LNCAP (cell line): ENCODE results near the gene ITGA1.

Experiments
- TF ChIP-seq, protein P1 (sequence below): fragments of 450-650 bp; IDR thresholded peaks from 2 replicates; pipeline ENCODE4 v1.5.1; 2017; ENCODE audit warnings: mild to moderate bottlenecking

Gene ITGA1

DNA sequence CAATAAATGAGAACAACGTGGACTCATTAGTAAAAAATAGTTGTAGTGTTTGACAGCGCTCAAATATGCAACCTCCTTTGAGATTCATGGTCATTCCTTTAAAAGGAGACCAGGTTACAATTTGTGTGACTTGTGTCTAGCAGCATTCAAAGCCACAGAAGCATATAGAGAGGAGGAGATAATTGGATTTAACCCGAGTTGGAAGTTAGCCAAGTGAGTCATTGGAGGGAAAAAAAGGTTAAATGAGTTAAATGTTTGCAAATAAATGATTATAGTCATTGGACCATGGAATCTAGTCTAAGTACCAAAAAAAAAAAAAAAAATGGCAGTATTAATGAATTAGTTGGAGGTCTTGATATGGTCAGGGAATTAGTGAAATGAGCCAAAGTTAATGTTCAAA is 90.9 kb downstream of the ITGA1 start:
- TF ChIP-seq, protein P1, sequence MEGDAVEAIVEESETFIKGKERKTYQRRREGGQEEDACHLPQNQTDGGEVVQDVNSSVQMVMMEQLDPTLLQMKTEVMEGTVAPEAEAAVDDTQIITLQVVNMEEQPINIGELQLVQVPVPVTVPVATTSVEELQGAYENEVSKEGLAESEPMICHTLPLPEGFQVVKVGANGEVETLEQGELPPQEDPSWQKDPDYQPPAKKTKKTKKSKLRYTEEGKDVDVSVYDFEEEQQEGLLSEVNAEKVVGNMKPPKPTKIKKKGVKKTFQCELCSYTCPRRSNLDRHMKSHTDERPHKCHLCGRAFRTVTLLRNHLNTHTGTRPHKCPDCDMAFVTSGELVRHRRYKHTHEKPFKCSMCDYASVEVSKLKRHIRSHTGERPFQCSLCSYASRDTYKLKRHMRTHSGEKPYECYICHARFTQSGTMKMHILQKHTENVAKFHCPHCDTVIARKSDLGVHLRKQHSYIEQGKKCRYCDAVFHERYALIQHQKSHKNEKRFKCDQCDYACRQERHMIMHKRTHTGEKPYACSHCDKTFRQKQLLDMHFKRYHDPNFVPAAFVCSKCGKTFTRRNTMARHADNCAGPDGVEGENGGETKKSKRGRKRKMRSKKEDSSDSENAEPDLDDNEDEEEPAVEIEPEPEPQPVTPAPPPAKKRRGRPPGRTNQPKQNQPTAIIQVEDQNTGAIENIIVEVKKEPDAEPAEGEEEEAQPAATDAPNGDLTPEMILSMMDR, result no peak

GRCh38 chr5:52880541-52880940 is 92.8 kb downstream of the ITGA1 start:
- TF ChIP-seq, protein P1, result no peak

GRCh38 chr5:52881468-52881867 is 93.8 kb downstream of the ITGA1 start:
- TF ChIP-seq, protein P1, result no peak

GRCh38 chr5:52883110-52883509 is 95.4 kb downstream of the ITGA1 start:
- TF ChIP-seq, protein P1, result no peak

GRCh38 chr5:52884453-52884852 is 96.7 kb downstream of the ITGA1 start:
- TF ChIP-seq, protein P1, result no peak

GRCh38 chr5:52885614-52886013 is 97.9 kb downstream of the ITGA1 start:
- TF ChIP-seq, protein P1, result no peak

DNA sequence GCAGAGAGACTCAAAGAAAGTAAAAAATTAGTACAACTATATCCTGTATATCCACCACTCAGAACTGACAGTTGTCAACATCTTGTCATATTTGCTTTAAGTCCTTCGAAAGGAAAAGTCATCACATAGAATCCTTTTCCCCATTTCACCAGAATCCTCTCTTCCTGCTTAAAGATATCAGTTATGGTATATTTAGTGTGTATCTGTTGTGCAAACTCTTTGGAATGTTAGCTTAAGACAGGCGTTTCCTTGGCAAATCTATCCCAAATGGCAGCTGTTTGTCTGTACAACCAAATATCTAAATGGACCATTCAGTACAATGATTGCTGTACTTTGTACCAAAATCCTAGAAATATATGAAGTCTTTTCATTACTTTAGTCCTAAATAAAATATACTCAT is 98.5 kb downstream of the ITGA1 start:
- TF ChIP-seq, protein P1, result no peak

DNA sequence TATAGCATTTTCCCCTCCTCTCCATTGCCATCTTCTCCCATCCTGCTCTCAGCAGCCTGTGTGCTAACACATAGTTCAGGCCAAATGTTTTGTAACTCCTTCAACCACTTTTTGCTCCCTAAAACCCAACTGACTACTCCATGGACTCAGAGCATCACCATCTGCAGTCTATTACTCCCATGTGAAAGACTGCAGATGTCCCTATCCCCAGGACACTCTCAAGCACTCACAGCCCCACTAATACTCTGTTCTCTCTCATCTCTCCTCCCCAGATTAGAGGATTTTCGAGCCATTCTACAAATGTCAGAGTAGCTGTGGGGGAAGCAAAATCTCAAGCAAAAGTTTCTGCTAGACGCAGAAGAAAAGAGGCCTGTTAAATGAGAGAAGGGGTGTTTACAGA is 99.3 kb downstream of the ITGA1 start:
- TF ChIP-seq, protein P1, result no peak
